ENCODE data around the gene ANP32A. TPM values are rescaled to one million over a fixed set of nuclear protein-coding genes. Genes with fewer than 3 reads are reported as not detected.

Gene ANP32A
- total RNA-seq, 6 experiments from 2014 or later: 95.7 to 130 (median 118) TPM

- Mint-ChIP-seq H3K36me3 (ENCODE audit: low read depth) (peaks cover 17% of the 10 kb centered on the region), H3K9me3 (no peaks in the 10 kb centered on the region), H3K4me3 (no peak overlapping the region), H3K4me1 (ENCODE audit: low read depth) (peaks cover 55% of the 10 kb centered on the region), H3K27me3 (ENCODE audit: insufficient read depth) (no peaks in the 10 kb centered on the region; the same call in none of the 2 replicates), H3K27ac (no peak overlapping the region)
- no peak for DNase-seq
- TF ChIP-seq CTCF (IDR thresholded peaks at IDR 0.05): no peak
Observed at GRCh38 chr15:68808770-68809169, 11.9 kb downstream of the ANP32A start.

GRCh38 chr15:68808091-68808490 is 12.6 kb downstream of the ANP32A start:
- Mint-ChIP-seq H3K36me3 (ENCODE audit: low read depth) (peaks cover 17% of the 10 kb centered on the region), H3K27me3 (ENCODE audit: insufficient read depth) (no peaks in the 10 kb centered on the region; the same call in none of the 2 replicates), H3K4me3 (no peak overlapping the region), H3K27ac (no peak overlapping the region; the same call in 1 of the 2 replicates), H3K4me1 (ENCODE audit: low read depth) (peaks cover 48% of the 10 kb centered on the region), H3K9me3 (no peaks in the 10 kb centered on the region)
- no peak for DNase-seq
- no peak for TF ChIP-seq CTCF (IDR thresholded peaks at IDR 0.05)

GRCh38 chr15:68807249-68807648 is 13.4 kb downstream of the ANP32A start:
- no peak for DNase-seq
- Mint-ChIP-seq H3K9me3 (no peaks in the 10 kb centered on the region), H3K36me3 (ENCODE audit: low read depth) (peaks cover 17% of the 10 kb centered on the region), H3K4me3 (no peak overlapping the region), H3K27ac (no peak overlapping the region), H3K27me3 (ENCODE audit: insufficient read depth) (no peaks in the 10 kb centered on the region; the same call in none of the 2 replicates), H3K4me1 (ENCODE audit: low read depth) (peaks cover 41% of the 10 kb centered on the region)
- TF ChIP-seq CTCF (IDR thresholded peaks at IDR 0.05): no peak

- no peak for DNase-seq
- no peak overlapping the region for H3K4me3 Mint-ChIP-seq
- H3K36me3 Mint-ChIP-seq (ENCODE audit: low read depth): peaks cover 17% of the 10 kb centered on the region
- H3K27me3 Mint-ChIP-seq (ENCODE audit: insufficient read depth): no peaks in the 10 kb centered on the region; the same call in none of the 2 replicates
- no peak for TF ChIP-seq CTCF (IDR thresholded peaks at IDR 0.05)
- H3K9me3 Mint-ChIP-seq: no peaks in the 10 kb centered on the region
- H3K27ac Mint-ChIP-seq: no peak overlapping the region
- H3K4me1 Mint-ChIP-seq (ENCODE audit: low read depth): peaks cover 45% of the 10 kb centered on the region
Observed at GRCh38 chr15:68806220-68807060, 14.3 kb downstream of the ANP32A start.

GRCh38 chr15:68802373-68802772 is 18.3 kb downstream of the ANP32A start:
- H3K4me1 Mint-ChIP-seq (ENCODE audit: low read depth): peaks cover 50% of the 10 kb centered on the region
- no peaks in the 10 kb centered on the region; the same call in none of the 2 replicates for H3K27me3 Mint-ChIP-seq (ENCODE audit: insufficient read depth)
- H3K36me3 Mint-ChIP-seq (ENCODE audit: low read depth): peaks cover 7% of the 10 kb centered on the region; the same call in 1 of the 2 replicates
- no peaks in the 10 kb centered on the region for H3K9me3 Mint-ChIP-seq
- no peak overlapping the region for H3K27ac Mint-ChIP-seq
- DNase-seq: no peak
- TF ChIP-seq CTCF (IDR thresholded peaks at IDR 0.05): no peak
- no peak overlapping the region for H3K4me3 Mint-ChIP-seq
